Fibroblast of the aortic adventitia (primary cell): ENCODE data around the gene UBE2U. TPM values are rescaled to one million over a fixed set of nuclear protein-coding genes. Genes with fewer than 3 reads are reported as not detected.

Experiments used
- DNase-seq: peaks from one replicate; pipeline ENCODE4 v3.0.0-alpha.2; 2010; ENCODE audit warnings: low read depth
- H3K4me3 ChIP-seq: 2 replicates; pipeline ENCODE4 v1.5.1; 2011; ENCODE audit warnings: low read depth, mild to moderate bottlenecking, control low read depth, low read length, moderate library complexity
- CTCF ChIP-seq: IDR thresholded peaks from 2 replicates; pipeline ENCODE4 v1.5.1; 2011; ENCODE audit warnings: mild to moderate bottlenecking, low read length, control low read depth, inconsistent platforms; ENCODE audit not compliant: insufficient read depth
- total RNA-seq: library from RNA; depleted of rRNA; stranded (reverse); fragments of >200 nt; gene quantifications from 2 replicates; pipeline ENCODE4 v1.2.3, GENCODE V29; 2012; ENCODE audit warnings: low replicate concordance

UBE2U gene
- total RNA-seq, 1 donor, result not detected

DNA sequence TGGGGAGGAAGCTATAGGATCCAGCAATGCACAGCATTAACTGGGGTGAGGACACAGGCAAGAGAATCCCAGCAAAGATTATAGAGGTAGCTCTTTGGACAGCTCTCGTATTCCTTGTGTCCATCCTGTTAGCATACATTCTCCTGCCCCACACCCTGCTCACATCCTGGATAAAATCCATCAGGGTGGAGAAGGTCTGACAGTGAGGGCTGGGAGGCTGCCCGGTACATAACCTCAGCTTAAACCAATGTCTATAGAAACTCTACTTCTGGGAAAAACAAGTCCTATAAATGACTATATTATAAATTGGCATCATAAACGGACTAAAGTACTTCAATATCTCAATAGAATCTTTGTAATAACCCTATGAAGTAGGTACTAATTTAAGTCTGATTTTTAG is 36.8 kb upstream of the UBE2U start:
- H3K4me3 ChIP-seq, result no peak overlapping the region
- TF ChIP-seq CTCF, result no peak
- DNase-seq, result peak; percentile 34

GRCh38 chr1:64167176-64167575 is 36.2 kb upstream of the UBE2U start:
- no peak overlapping the region for H3K4me3 ChIP-seq
- peak; percentile 80 for DNase-seq
- no peak for TF ChIP-seq CTCF

DNA sequence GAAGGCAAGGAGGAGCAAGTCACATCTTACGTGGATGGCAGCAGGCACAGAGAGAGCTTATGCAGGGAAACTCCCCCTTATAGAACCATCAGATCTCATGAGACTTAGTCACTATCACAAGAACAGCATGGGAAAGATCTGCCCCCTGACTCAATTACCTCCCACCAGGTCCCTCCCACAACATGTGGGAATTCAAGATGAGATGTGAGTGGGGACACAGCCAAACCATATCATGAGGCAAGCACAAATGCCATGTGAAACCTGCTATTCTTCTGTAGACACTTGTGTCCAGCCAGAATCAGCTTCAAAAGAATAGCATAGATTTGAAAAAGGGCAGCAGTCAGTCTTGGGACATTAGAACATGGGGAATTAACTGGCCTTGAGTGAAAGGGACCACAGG is 32.2 kb upstream of the UBE2U start:
- no peak overlapping the region for H3K4me3 ChIP-seq
- TF ChIP-seq CTCF, result no peak
- no peak for DNase-seq

- no peak overlapping the region for H3K4me3 ChIP-seq
- DNase-seq, result peak; percentile 78
- no peak for TF ChIP-seq CTCF
These were observed 31.6 kb upstream of the UBE2U start for GRCh38 chr1:64171797-64172281.

GRCh38 chr1:64172458-64172983 is 30.9 kb upstream of the UBE2U start:
- H3K4me3 ChIP-seq, result no peak overlapping the region
- TF ChIP-seq CTCF, result no peak
- peak; percentile 67 for DNase-seq

- H3K4me3 ChIP-seq, result no peak overlapping the region
- DNase-seq, result peak; percentile 48
- no peak for TF ChIP-seq CTCF
These were observed 30.0 kb upstream of the UBE2U start for GRCh38 chr1:64173336-64173940.

DNA sequence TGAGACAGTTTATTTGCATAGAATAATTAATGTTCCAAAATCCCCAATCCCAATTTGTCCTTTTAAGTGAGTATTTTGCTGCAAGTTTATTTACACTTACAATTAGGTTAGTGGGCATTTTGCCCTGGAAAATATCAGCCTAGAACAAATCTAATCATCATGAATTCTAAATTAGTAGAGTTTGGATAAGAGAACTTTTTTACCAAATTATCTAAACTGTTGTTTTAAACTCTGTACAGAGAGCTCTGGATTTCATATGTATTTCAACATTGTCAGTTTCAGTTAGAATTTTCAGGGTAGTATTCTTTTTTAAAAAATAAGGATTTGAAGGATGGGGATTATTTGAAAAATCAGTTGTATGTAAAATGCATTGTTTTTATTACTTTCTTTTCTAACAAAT is 27.8 kb upstream of the UBE2U start:
- no peak overlapping the region for H3K4me3 ChIP-seq
- no peak for DNase-seq
- no peak for TF ChIP-seq CTCF
